CD4-positive, alpha-beta T cell treated with Interleukin-17A for 1 hour (primary cell): ENCODE results near the gene TSHZ3.

Experiments
- DNase-seq: peaks from one replicate; pipeline ENCODE4 v3.0.0-alpha.2; 2020

TSHZ3 gene

GRCh38 chr19:31258211-31259052 lies 90.8 kb downstream of the TSHZ3 start:
- no peak for DNase-seq

- no peak for DNase-seq
Observed at GRCh38 chr19:31257426-31258130, 91.7 kb downstream of the TSHZ3 start.

GRCh38 chr19:31257025-31257424 lies 92.2 kb downstream of the TSHZ3 start:
- no peak for DNase-seq

GRCh38 chr19:31256593-31256960 lies 92.7 kb downstream of the TSHZ3 start:
- no peak for DNase-seq

GRCh38 chr19:31255831-31256592 lies 93.2 kb downstream of the TSHZ3 start:
- DNase-seq: no peak

GRCh38 chr19:31255174-31255799 lies 93.9 kb downstream of the TSHZ3 start:
- no peak for DNase-seq

- no peak for DNase-seq
Observed at GRCh38 chr19:31254611-31255010, 94.6 kb downstream of the TSHZ3 start.

GRCh38 chr19:31254180-31254551 lies 95.1 kb downstream of the TSHZ3 start:
- no peak for DNase-seq

GRCh38 chr19:31253526-31254179 lies 95.6 kb downstream of the TSHZ3 start:
- no peak for DNase-seq

GRCh38 chr19:31252441-31252840 lies 96.8 kb downstream of the TSHZ3 start:
- DNase-seq: no peak

- no peak for DNase-seq
Observed at GRCh38 chr19:31249217-31249616, 100.0 kb downstream of the TSHZ3 start.

- DNase-seq: no peak
Observed at GRCh38 chr19:31235806-31236205, 113.4 kb downstream of the TSHZ3 start.

- no peak for DNase-seq
Observed at GRCh38 chr19:31233295-31233800, 115.9 kb downstream of the TSHZ3 start.

GRCh38 chr19:31232871-31233270 lies 116.4 kb downstream of the TSHZ3 start:
- no peak for DNase-seq

- DNase-seq: no peak
Observed at GRCh38 chr19:31232180-31232579, 117.1 kb downstream of the TSHZ3 start.

GRCh38 chr19:31231237-31231636 lies 118.0 kb downstream of the TSHZ3 start:
- DNase-seq: no peak

- DNase-seq: no peak
Observed at GRCh38 chr19:31226151-31226935, 122.9 kb downstream of the TSHZ3 start.
